Right ventricle myocardium superior (tissue), 1 donor: ENCODE measurements around the gene TTL. TPM values are rescaled to one million over a fixed set of nuclear protein-coding genes. Genes with fewer than 3 reads are reported as not detected.
"Not testable (repeated sequence)": the region's sequence is repeated elsewhere in the genome, so short reads cannot be mapped to it uniquely, and the experiment has no call there.

ENCODE experiments used
- ATAC-seq: fragments of 200-7000 bp; cut with Tn5 transposase; one replicate; pipeline ENCODE4 v1.9.1; 2020; ENCODE audit warnings: mild to moderate bottlenecking; ENCODE audit not compliant: poor library complexity
- DNase-seq: peaks from one replicate; pipeline ENCODE4 v3.0.0-alpha.2; 2020
- intact Hi-C: fragments of 100-400 bp; cut with DNase I; formaldehyde crosslinking; loops from one replicate; pipeline ENCODE4 v1.11.2; 2022
- total RNA-seq: library from RNA; stranded (reverse); fragmentation: NEBNext Ultra II Directional; extraction: Animal tissue kit (Norgen Biotek cat#: 25700); gene quantifications from one replicate; pipeline ENCODE4 v1.2.1, GENCODE V29; 2021
- donor health status: DM: no; HTN: yes; CAD: no; lungs with severe emphysema.

TTL gene
- total RNA-seq, 1 donor from 2014 or later, result 47.9 TPM

- ATAC-seq, result no peak
- intact Hi-C loops, result no loop called here
- DNase-seq, result no peak
These were observed 16.6 kb upstream of the TTL start for GRCh38 chr2:112465382-112465781.

GRCh38 chr2:112472547-112473263, 9.3 kb upstream of the TTL start:
- ATAC-seq (no peak), DNase-seq (no peak)
- intact Hi-C loops, result no loop called here

GRCh38 chr2:112474844-112475486, 7.0 kb upstream of the TTL start:
- ATAC-seq (no peak), DNase-seq (no peak)
- intact Hi-C loops, result no loop called here

GRCh38 chr2:112476434-112476833, 5.5 kb upstream of the TTL start:
- DNase-seq (no peak), ATAC-seq (no peak)
- intact Hi-C loops, result no loop called here

- intact Hi-C loops, result no loop called here
- no peak for ATAC-seq
- DNase-seq, result no peak
These were observed 1.4 kb upstream of the TTL start for GRCh38 chr2:112480530-112481049.

- peak; percentile 94 for ATAC-seq
These were observed 867 bp upstream of the TTL start for GRCh38 chr2:112481050-112481527.

GRCh38 chr2:112482309-112483041, 519 bp downstream of the TTL start:
- intact Hi-C loops, result loop anchor here (2.0 kb wide), 1 partner anchor 100 kb away; no protein-coding TSS in a partner anchor
- DNase-seq (peak; percentile 53), ATAC-seq (peak; percentile 12)

More at GRCh38 chr2:112481050-112481527, 867 bp upstream of the TTL start:
- intact Hi-C loops, result no loop called here
- peak; percentile 90 for DNase-seq

GRCh38 chr2:112483042-112483473, 1.1 kb downstream of the TTL start:
- DNase-seq (no peak), ATAC-seq (no peak)
- intact Hi-C loops, result loop anchor here (2.0 kb wide), 1 partner anchor 100 kb away; no protein-coding TSS in a partner anchor

GRCh38 chr2:112483831-112484230, 1.9 kb downstream of the TTL start:
- intact Hi-C loops, result loop anchor here (2.0 kb wide), 1 partner anchor 99 kb away; no protein-coding TSS in a partner anchor
- DNase-seq (no peak), ATAC-seq (no peak)

- intact Hi-C loops, result no loop called here
- DNase-seq (no peak), ATAC-seq (no peak)
These were observed 3.9 kb downstream of the TTL start for GRCh38 chr2:112485849-112486248.

GRCh38 chr2:112486895-112487294, 4.9 kb downstream of the TTL start:
- DNase-seq, result no peak
- intact Hi-C loops, result no loop called here
- ATAC-seq, result no peak

GRCh38 chr2:112487444-112487961, 5.5 kb downstream of the TTL start:
- ATAC-seq (no peak), DNase-seq (no peak)
- intact Hi-C loops, result no loop called here

GRCh38 chr2:112488201-112488600, 6.2 kb downstream of the TTL start:
- intact Hi-C loops, result no loop called here
- DNase-seq (no peak), ATAC-seq (no peak)

- no peak for DNase-seq
- ATAC-seq, result no peak
- intact Hi-C loops, result no loop called here
These were observed 10.0 kb downstream of the TTL start for GRCh38 chr2:112491946-112492345.

- DNase-seq (no peak), ATAC-seq (no peak)
- intact Hi-C loops, result no loop called here
These were observed 11.1 kb downstream of the TTL start for GRCh38 chr2:112493048-112493447.

- DNase-seq, result no peak
- ATAC-seq, result peak; percentile 62
- intact Hi-C loops, result no loop called here
These were observed 12.1 kb downstream of the TTL start for GRCh38 chr2:112493858-112494648.

GRCh38 chr2:112494828-112495227, 12.9 kb downstream of the TTL start:
- intact Hi-C loops, result no loop called here
- no peak for ATAC-seq
- no peak for DNase-seq

- DNase-seq, ATAC-seq, intact Hi-C loops: not testable (repeated sequence)
These were observed 13.9 kb downstream of the TTL start for GRCh38 chr2:112495878-112496277.
